Stomach (tissue), 4 donors: ENCODE measurements around the gene PITPNC1.

Experiments used
- EP300 ChIP-seq: sonication (generic); formaldehyde crosslinking; IDR thresholded peaks from one replicate; pipeline ENCODE4 v1.6.1; 2017; ENCODE audit warnings: antibody characterized with exemption
- POLR2A ChIP-seq, 4 donors: fragments of 450-650 bp; IDR thresholded peaks; one replicate each; pipeline ENCODE4 v1.6.1; 2016; ENCODE audit warnings: antibody characterized with exemption in 4 of 4, control low read depth in 2 of 4, mild to moderate bottlenecking in 1 of 4, moderate library complexity in 1 of 4
- POLR2AphosphoS5 ChIP-seq, 3 donors: sonication (generic); formaldehyde crosslinking; IDR thresholded peaks; one replicate each; pipeline ENCODE4 v1.6.1; 2016; ENCODE audit warnings: antibody characterized with exemption in 3 of 3
- TF ChIP-seq, protein P1 (sequence below), 7 experiments: fragments of 450-650 bp in 4 of 7; fragments of 200-600 bp in 3 of 7; sonication (generic) in 3 of 7; IDR thresholded peaks; one replicate each; pipeline ENCODE4 v1.5.1; 2016 to 2019; ENCODE audit warnings: antibody characterized with exemption in 7 of 7, control low read depth in 2 of 7, mild to moderate bottlenecking in 1 of 7

DNA sequence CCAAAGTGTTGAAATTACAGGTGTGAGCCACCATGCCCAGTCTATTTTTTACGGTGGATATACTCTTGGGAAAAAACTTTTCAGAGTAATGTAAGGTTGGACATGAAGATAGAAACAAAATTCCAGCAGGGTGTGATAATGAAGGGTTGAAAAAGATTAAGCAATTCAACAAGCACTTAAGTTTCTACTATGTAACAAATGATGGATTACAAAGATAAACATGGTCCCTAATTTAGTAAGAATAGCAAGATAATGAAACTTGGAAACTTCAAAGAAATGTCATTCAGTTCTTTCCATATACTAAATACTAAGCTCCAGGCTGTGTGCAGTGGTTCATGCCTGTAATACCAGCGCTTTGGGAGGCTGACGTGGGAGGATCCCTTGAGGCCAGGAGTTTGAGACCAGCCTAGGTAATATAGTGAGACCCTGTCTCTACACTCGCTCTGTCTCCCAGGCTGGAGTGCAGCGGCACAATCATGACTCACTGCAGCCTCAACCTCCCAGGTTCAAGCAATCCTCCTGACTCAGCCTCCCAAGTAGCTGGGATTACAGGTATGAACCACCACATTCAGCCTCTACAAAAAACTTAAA lies 41.7 kb upstream of the PITPNC1 start:
- no peak for TF ChIP-seq EP300
- no peak for TF ChIP-seq POLR2AphosphoS5 (IDR thresholded peaks at IDR 0.05)
- TF ChIP-seq, protein P1, sequence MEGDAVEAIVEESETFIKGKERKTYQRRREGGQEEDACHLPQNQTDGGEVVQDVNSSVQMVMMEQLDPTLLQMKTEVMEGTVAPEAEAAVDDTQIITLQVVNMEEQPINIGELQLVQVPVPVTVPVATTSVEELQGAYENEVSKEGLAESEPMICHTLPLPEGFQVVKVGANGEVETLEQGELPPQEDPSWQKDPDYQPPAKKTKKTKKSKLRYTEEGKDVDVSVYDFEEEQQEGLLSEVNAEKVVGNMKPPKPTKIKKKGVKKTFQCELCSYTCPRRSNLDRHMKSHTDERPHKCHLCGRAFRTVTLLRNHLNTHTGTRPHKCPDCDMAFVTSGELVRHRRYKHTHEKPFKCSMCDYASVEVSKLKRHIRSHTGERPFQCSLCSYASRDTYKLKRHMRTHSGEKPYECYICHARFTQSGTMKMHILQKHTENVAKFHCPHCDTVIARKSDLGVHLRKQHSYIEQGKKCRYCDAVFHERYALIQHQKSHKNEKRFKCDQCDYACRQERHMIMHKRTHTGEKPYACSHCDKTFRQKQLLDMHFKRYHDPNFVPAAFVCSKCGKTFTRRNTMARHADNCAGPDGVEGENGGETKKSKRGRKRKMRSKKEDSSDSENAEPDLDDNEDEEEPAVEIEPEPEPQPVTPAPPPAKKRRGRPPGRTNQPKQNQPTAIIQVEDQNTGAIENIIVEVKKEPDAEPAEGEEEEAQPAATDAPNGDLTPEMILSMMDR (IDR thresholded peaks at IDR 0.05), result no peak
- no peak for TF ChIP-seq POLR2A (IDR thresholded peaks at IDR 0.05)
